ENCODE data around the gene ATP6V1E1.

ATP6V1E1 gene

GRCh38 chr22:17542452-17542851 lies 86.1 kb downstream of the ATP6V1E1 start:
- no peak for DNase-seq (ENCODE audit: low read depth)

Data from HS-27A (cell line).